Fibroblast of lung (primary cell): ENCODE measurements around the gene NCBP3. TPM values are rescaled to one million over a fixed set of nuclear protein-coding genes. Genes with fewer than 3 reads are reported as not detected.

Experiments used
- DNase-seq, 2 donors: peaks; one replicate each; pipeline versions ENCODE4 v3.0.0 to v3.0.0-alpha.2; 2010; ENCODE audit warnings: low read depth in 2 of 2
- H2AFZ ChIP-seq: 2 replicates; pipeline ENCODE4 v1.5.1; 2012; ENCODE audit warnings: low read length, control low read depth, inconsistent platforms
- H3K27ac ChIP-seq: 2 replicates; pipeline ENCODE4 v1.5.1; 2011; ENCODE audit warnings: low read length, control low read depth; ENCODE audit not compliant: insufficient read depth
- H3K27me3 ChIP-seq: 2 replicates; pipeline ENCODE4 v1.5.1; 2011; ENCODE audit warnings: mild to moderate bottlenecking, low read length; ENCODE audit not compliant: control insufficient read depth, insufficient read depth
- H3K36me3 ChIP-seq: 2 replicates; pipeline ENCODE4 v1.5.1; 2011; ENCODE audit warnings: low read length; ENCODE audit not compliant: control insufficient read depth, insufficient read depth
- H3K4me1 ChIP-seq: 2 replicates; pipeline ENCODE4 v1.5.1; 2011; ENCODE audit warnings: low read length; ENCODE audit not compliant: control insufficient read depth, insufficient read depth; ENCODE audit errors: extremely low read depth
- H3K4me2 ChIP-seq: 2 replicates; pipeline ENCODE4 v1.5.1; 2011; ENCODE audit warnings: low read length, control low read depth; ENCODE audit not compliant: insufficient read depth; ENCODE audit errors: extremely low read depth
- H3K4me3 ChIP-seq, 4 experiments: fragments of 200-600 bp in 1 of 4; sonication (generic) in 1 of 4; replicated peaks in 1 of 4; 2 replicates each; pipeline ENCODE4 v1.5.1; 2011 to 2016; ENCODE audit warnings: low read length in 4 of 4, low read depth in 3 of 4, mild to moderate bottlenecking in 3 of 4, control low read depth in 2 of 4, inconsistent platforms in 1 of 4, mixed read lengths in 1 of 4; ENCODE audit not compliant: insufficient read depth in 1 of 4; ENCODE audit errors: control extremely low read depth in 1 of 4
- H3K79me2 ChIP-seq: 2 replicates; pipeline ENCODE4 v1.5.1; 2012; ENCODE audit warnings: mild to moderate bottlenecking, low read length, inconsistent platforms; ENCODE audit not compliant: control insufficient read depth, insufficient read depth
- H3K9ac ChIP-seq: 2 replicates; pipeline ENCODE4 v1.5.1; 2011; ENCODE audit warnings: mild to moderate bottlenecking, low read length, control low read depth; ENCODE audit not compliant: insufficient read depth
- H3K9me3 ChIP-seq: 2 replicates; pipeline ENCODE4 v1.5.1; 2012; ENCODE audit warnings: low read depth, low read length; ENCODE audit not compliant: control insufficient read depth, insufficient read depth
- H4K20me1 ChIP-seq: 2 replicates; pipeline ENCODE4 v1.5.1; 2011; ENCODE audit warnings: low read length; ENCODE audit not compliant: control insufficient read depth, insufficient read depth; ENCODE audit errors: extremely low read depth
- EZH2 ChIP-seq: IDR thresholded peaks from 2 replicates; pipeline ENCODE4 v1.5.1; 2012; ENCODE audit warnings: low read length, control low read depth, mild to moderate bottlenecking; ENCODE audit errors: missing control alignments
- polyA plus RNA-seq, 2 donors: library from polyadenylated mRNA; depleted of rRNA in 1 of 2; stranded (reverse) in 1 of 2; unstranded in 1 of 2; fragments of >200 nt; gene quantifications; 2 replicates each; pipeline ENCODE4 v1.2.1, GENCODE V29; 2011 to 2012; ENCODE audit warnings: missing spikeins in 1 of 2
- total RNA-seq: library from RNA; depleted of rRNA; stranded (reverse); fragments of >200 nt; gene quantifications from 2 replicates; pipeline ENCODE4 v1.2.1, GENCODE V29; 2014
- TF ChIP-seq, protein P1 (sequence below), 2 donors: IDR thresholded peaks in 1 of 2; conservative IDR thresholded peaks in 1 of 2; 1 replicate in 1 of 2; 2 replicates in 1 of 2; pipeline ENCODE4 v1.5.1; 2011 to 2012; ENCODE audit warnings: low read length in 2 of 2, control low read depth in 1 of 2, inconsistent platforms in 1 of 2, low read depth in 1 of 2, mild to moderate bottlenecking in 1 of 2

The NCBP3 gene
- total and polyA plus RNA-seq, 2 donors (not counting 1 experiment from before 2014, with no cell fraction given), result 20.4 to 23.3 TPM

DNA sequence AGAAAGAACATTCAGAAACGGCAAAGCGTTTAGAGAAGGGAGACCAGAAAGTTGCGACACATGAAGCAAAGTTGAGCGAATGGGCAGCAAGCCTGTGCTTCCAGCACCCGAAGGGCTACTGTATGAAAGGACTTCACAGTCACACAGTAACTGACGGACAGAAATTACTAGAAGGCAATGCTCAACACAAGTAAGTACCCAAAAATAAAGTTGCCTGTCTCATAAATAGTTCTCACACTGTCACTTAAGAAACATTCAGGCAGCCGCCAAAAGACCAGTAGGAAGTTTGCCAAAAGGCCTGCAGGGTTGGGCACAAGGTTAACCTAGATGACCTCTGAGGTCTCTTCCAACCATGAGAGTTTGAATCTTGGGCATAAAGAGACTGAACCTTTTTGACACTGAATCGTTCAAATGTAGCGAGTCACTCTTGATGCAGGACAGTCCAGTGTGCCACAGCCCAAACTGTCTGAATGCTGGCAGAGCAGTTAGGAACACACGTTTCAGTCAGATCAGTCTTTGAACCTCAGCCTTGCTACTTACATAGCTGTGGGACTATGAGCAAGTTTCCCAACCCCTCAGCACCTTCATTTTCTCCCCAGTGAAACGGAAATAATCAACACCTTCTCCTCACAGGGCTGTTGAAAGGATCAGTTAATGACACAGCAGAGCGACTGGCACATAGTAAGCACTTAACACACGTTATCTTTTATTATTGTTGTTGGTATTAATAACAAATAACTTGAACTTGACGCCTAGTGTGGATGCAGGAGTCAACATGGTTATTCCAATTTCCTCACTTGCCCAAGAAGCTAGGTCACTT is 10.4 kb downstream of the NCBP3 start:
- H3K36me3 ChIP-seq, result peaks cover 7% of the 10 kb centered on the region
- H3K4me3 ChIP-seq, result no peak overlapping the region
- H4K20me1 ChIP-seq, result no peaks in the 10 kb centered on the region
- no peak overlapping the region for H3K9ac ChIP-seq
- H2AFZ ChIP-seq, result no peak overlapping the region
- peaks cover 4% of the 10 kb centered on the region for H3K4me1 ChIP-seq
- H3K27ac ChIP-seq, result no peak overlapping the region
- no peak for DNase-seq
- H3K79me2 ChIP-seq, result peaks cover 4% of the 10 kb centered on the region
- no peaks in the 10 kb centered on the region for H3K9me3 ChIP-seq
- no peak for TF ChIP-seq EZH2
- TF ChIP-seq, protein P1, sequence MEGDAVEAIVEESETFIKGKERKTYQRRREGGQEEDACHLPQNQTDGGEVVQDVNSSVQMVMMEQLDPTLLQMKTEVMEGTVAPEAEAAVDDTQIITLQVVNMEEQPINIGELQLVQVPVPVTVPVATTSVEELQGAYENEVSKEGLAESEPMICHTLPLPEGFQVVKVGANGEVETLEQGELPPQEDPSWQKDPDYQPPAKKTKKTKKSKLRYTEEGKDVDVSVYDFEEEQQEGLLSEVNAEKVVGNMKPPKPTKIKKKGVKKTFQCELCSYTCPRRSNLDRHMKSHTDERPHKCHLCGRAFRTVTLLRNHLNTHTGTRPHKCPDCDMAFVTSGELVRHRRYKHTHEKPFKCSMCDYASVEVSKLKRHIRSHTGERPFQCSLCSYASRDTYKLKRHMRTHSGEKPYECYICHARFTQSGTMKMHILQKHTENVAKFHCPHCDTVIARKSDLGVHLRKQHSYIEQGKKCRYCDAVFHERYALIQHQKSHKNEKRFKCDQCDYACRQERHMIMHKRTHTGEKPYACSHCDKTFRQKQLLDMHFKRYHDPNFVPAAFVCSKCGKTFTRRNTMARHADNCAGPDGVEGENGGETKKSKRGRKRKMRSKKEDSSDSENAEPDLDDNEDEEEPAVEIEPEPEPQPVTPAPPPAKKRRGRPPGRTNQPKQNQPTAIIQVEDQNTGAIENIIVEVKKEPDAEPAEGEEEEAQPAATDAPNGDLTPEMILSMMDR (conservative IDR thresholded peaks at IDR 0.05 in 1 of 2, IDR thresholded peaks at IDR 0.05 in 1 of 2; ENCODE audit: low read depth in 1 of 2, low read length in 2 of 2), result no peak
- no peak overlapping the region for H3K4me2 ChIP-seq
- no peaks in the 10 kb centered on the region for H3K27me3 ChIP-seq

GRCh38 chr17:3834811-3835210 is 11.2 kb downstream of the NCBP3 start:
- DNase-seq, result no peak
- Histone ChIP-seq H3K9ac (no peak overlapping the region), H3K9me3 (no peaks in the 10 kb centered on the region), H2AFZ (no peak overlapping the region), H3K27ac (no peak overlapping the region), H3K36me3 (peaks cover 5% of the 10 kb centered on the region), H3K27me3 (no peaks in the 10 kb centered on the region), H4K20me1 (no peaks in the 10 kb centered on the region), H3K79me2 (peaks cover 4% of the 10 kb centered on the region), H3K4me1 (peaks cover 4% of the 10 kb centered on the region), H3K4me3 (no peak overlapping the region), H3K4me2 (no peak overlapping the region)
- TF ChIP-seq, protein P1 (conservative IDR thresholded peaks at IDR 0.05 in 1 of 2, IDR thresholded peaks at IDR 0.05 in 1 of 2; ENCODE audit: low read depth in 1 of 2, low read length in 2 of 2), result no peak
- TF ChIP-seq EZH2, result no peak

GRCh38 chr17:3828852-3829232 is 17.2 kb downstream of the NCBP3 start:
- H3K27ac ChIP-seq, result peak overlapping the region; percentile 3
- peaks cover under 1% of the 10 kb centered on the region for H4K20me1 ChIP-seq
- TF ChIP-seq, protein P1 (conservative IDR thresholded peaks at IDR 0.05 in 1 of 2, IDR thresholded peaks at IDR 0.05 in 1 of 2; ENCODE audit: low read depth in 1 of 2, low read length in 2 of 2), result no peak
- TF ChIP-seq EZH2, result no peak

More at GRCh38 chr17:3828852-3829232, 17.2 kb downstream of the NCBP3 start:
- Histone ChIP-seq H3K27me3 (no peaks in the 10 kb centered on the region), H3K4me2 (no peak overlapping the region), H3K4me3 (no peak overlapping the region), H3K36me3 (peaks cover 4% of the 10 kb centered on the region), H3K9me3 (no peaks in the 10 kb centered on the region), H3K9ac (no peak overlapping the region), H3K4me1 (peaks cover 2% of the 10 kb centered on the region), H2AFZ (no peak overlapping the region), H3K79me2 (no peaks in the 10 kb centered on the region)
- DNase-seq, result no peak
